Stimulated activated CD4-positive, alpha-beta T cell treated with anti-CD3 and anti-CD28 coated beads, TNF-alpha, amount 100 ng/mL, for 4 hours (primary cell): ENCODE results near the gene PTPRJ.

Source experiments
- DNase-seq, 3 experiments: peaks; one replicate each; pipeline ENCODE4 v3.0.0-alpha.2; 2020; ENCODE audit warnings: low read depth in 3 of 3

Gene PTPRJ

DNA sequence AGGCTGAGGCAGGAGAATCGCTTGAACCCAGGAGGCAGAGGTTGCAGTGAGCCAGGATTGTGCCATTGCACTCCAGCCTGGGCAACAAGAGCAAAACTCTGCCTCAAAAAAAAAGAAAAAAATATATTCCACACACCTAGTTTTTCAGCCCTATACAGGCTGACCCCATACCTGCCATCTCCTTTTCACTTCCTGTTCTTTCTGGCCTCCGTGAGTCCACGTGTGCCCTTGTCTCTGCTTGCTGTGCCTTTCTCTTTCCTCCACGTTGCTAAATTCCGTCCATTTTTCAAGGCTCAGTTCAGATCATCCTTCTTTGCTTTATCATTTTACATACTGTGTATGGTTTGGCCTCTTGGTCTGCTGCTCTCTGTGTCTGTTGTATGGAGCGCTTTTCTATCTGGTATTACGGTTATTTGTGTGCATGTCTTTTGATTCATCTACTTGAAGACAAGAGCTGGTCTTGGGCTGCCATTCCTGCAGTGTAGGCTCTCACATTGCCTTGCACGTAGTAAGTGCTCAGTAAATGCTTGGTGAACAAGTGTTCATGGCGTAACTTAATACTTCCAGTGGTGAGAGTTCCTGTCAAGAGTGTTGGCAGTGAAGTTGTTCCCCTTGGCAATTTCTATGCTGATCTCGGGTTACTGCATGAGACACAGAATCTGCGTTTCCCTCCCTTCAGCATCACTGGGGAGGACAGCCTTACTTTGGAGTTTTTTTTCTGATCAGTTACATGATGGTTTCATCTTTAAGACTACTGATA lies 57.5 kb downstream of the PTPRJ start:
- no peak for DNase-seq

- no peak for DNase-seq
Observed at GRCh38 chr11:48040830-48041444, 60.6 kb downstream of the PTPRJ start.

GRCh38 chr11:48041877-48042695 lies 61.7 kb downstream of the PTPRJ start:
- DNase-seq = no peak

GRCh38 chr11:48043111-48043990 lies 63.0 kb downstream of the PTPRJ start:
- DNase-seq = no peak

DNA sequence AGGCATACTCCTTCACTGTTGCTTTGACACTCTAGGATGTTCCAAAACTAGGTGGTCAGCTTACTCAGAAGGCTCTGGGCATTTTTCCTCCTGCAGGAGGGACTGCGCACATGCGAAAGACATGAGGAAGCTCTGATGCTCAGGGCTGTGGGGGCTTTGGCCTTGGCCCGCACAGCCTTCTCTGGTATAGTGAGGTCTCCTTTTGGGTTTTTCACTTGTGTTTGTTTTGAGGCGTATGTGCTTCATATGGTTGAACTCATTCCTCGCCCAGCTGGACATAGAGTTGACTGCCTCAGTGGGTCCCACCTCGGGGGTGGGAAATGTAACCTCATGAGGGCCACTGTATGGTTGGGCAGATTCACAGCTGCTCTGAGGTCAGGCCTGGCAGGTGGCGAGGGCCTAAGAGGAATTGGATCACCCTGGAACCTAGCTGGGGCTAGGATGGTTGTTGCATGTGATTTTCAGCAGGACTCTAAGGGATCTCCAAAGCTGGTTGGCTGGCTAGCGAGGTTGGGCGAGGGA lies 63.7 kb downstream of the PTPRJ start:
- DNase-seq = no peak

DNA sequence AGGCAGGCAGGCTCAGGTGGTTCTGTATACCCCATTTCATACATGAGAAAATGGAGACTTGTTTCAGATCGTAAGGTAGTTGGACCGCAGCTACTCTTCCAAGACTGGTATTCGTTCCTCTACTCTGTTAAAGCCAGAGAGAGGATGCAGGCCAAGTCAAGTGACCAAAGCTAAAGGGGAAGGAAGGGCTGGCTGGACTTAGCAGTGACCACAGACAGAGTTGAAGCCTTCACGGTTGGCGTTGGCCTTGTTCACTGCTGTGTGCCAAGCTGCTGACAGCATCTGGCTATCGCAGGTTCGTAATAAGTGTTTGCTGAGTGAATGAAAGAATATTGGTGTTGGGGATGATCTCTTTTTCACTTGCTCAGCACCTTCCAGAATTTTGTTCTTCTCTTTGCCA lies 64.2 kb downstream of the PTPRJ start:
- DNase-seq = no peak

GRCh38 chr11:48045536-48045935 lies 65.2 kb downstream of the PTPRJ start:
- DNase-seq = no peak

DNA sequence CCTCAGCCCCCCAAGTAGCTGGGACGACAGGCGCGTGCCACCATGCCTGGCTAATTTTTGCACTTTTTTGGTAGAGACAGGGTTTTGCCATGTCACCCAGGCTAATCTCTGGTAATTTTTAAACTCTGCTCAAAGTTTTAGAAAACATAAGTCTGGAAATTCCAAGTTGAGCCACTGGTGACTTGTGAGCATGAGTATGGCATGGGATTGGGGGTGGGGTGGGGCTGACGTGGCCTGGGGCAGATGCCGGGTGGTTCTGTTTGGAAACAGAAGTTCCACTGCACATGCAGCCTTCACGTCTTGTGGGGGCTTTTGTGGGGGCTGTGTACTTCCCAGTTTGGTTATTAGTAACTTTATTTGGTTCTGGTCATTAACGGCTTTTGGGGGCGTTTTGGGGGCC lies 67.3 kb downstream of the PTPRJ start:
- DNase-seq = no peak

- no peak for DNase-seq
Observed at GRCh38 chr11:48049036-48049435, 68.7 kb downstream of the PTPRJ start.

DNA sequence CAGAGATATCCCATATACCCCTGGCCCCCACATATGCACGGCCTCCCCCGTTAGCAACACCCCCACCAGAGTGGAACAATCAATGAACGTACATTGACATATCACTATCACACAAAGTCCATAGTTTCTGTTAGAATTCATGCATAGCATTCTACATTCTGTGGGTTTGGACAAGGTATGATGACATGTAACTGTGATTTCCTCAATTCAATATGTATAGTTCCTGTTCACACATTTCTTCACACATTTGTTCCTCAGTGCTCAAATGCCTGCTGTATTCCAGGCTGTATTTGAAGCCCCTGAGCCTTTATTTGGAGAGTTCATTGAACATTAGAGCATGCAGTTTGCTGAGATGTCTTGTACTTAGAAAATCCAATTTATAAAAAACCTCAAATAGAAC lies 69.9 kb downstream of the PTPRJ start:
- DNase-seq = no peak

DNA sequence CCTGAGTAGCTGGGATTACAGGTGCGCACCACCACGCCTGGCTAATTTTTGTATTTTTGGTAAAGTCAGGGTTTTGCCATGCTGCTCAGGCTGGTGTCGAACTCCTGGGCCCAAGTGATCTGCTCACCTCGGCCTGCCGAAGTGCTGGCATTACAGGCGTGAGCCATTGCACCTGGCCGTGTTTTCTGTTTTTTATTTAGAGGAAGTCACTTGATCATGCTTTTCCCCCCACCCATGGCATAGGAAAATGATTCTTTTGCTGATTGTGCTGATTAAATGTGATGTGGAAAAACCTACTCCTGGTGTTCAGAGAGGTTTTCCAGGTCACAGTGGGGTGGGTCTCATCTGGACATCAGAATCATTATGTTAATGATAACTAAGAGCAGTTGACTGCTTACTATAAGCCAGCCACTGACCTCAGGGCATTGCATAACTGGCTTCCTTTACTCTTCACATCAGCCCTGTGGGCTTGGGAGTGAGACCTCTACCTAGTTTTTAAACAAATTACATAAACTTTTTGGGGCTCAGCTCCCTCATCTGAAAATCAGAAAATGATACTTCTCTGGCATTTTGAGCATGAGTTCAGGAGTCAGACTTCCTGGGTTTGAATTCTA lies 71.0 kb downstream of the PTPRJ start:
- DNase-seq = no peak

GRCh38 chr11:48052183-48053044 lies 72.1 kb downstream of the PTPRJ start:
- DNase-seq = no peak

DNA sequence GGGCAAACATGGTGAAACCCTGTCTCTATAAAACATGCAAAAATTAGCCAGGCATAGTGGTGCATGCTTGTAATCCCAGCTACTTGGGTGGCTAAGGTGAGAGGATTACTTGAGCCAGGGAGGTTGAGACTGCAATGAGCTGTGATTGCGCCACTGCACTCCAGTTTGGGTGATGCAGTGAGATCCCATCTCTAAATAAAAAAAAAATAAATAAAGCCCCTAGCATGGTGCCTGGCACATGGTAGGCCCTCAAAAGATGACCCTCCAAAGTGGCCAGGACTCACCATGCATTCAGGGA lies 74.6 kb downstream of the PTPRJ start:
- no peak for DNase-seq

DNA sequence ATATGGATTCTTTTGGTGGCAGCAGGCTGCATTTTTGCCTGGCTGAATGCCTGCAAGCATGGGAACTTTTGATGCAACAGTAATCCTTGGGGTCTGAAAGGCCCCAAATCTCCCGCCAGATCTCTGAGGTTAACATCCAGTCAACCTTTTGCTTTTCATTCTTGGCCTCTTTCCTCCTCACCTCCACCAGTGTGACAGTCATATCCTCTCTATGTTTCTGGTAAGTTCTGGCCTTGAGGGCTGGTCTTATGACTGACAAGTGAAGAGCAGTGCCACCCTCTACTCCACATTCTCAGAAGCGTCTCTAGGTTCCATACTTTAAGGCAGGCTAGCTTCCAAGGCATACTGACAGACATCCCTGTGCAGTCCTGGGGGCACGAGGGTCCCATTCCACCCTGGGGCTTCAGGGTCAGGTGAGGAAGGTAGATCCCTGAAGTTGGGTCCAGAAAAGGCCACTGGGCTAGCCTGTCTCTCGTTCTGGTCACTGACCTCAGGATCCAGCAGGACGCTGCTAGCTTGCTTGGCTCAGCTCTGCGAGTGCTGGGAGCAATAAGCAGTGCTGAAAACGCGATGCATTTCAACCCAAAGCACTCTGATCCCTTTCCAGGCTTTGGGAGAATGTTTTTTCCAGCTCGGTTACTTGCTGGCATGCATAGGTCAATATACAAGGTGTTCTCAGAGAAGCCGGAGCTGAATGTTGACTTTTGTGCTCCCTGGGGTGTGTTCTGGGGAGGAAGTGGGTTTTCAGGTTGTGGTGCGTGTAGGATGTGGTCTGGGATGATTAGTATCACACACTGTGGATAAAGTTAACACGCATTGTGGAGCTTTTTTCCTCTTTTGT lies 75.2 kb downstream of the PTPRJ start:
- peak in 2 of 3 experiments; percentile 8 to 17 for DNase-seq

- no peak for DNase-seq
Observed at GRCh38 chr11:48056325-48057183, 76.2 kb downstream of the PTPRJ start.

DNA sequence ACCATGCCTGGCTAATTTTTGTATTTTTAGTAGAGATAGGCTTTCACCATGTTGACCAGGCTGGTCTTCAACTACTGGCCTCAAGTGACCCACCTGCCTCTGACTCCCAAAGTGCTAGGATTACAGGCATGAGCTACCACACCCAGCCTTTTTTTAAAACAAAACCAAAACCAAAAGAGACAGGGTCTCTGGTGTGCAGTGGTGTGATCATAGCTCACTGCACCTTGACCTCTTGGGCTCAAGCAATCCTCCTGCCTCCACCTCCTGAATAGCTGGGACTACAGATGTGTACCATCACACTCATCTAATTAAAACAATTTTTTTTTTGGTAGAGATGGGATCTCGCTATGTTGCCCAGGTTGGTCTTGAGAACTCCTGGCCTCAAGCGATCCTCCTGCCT lies 77.7 kb downstream of the PTPRJ start:
- no peak for DNase-seq

- DNase-seq = no peak
Observed at GRCh38 chr11:48058788-48059187, 78.4 kb downstream of the PTPRJ start.

GRCh38 chr11:48062649-48063048 lies 82.3 kb downstream of the PTPRJ start:
- no peak for DNase-seq
